ENCODE measurements around the gene EXD3. TPM values are rescaled to one million over a fixed set of nuclear protein-coding genes. Genes with fewer than 3 reads are reported as not detected.

The EXD3 gene
- total RNA-seq, 4 donors from 2014 or later, result 8.3 to 22.3 (median 14.2) TPM

GRCh38 chr9:137369911-137370764 lies 52.8 kb downstream of the EXD3 start:
- Histone ChIP-seq H3K27ac (replicated peaks in 1 of 4) (no peak overlapping the region), H3K36me3 (peaks cover 0 to 69% (median 55%) of the 10 kb centered on the region in 4 donors), H3K9me3 (no peaks in the 10 kb centered on the region), H3K4me1 (peaks cover 10 to 21% (median 15%) of the 10 kb centered on the region in 4 donors), H3K27me3 (no peaks in the 10 kb centered on the region), H3K4me3 (no peak overlapping the region)
- no peak for DNase-seq (ENCODE audit: extremely low spot score)
- WGBS, result 79% methylated on average over 12 of the region's 20 CpGs
- intact Hi-C loops (cut with DNase I), result no loop called here
- TF ChIP-seq POLR2AphosphoS5 (IDR thresholded peaks at IDR 0.05) (no peak), CTCF (IDR thresholded peaks at IDR 0.05) (no peak), POLR2A (IDR thresholded peaks at IDR 0.05; ENCODE audit: low read depth) (no peak), EP300 (IDR thresholded peaks at IDR 0.05) (no peak)

GRCh38 chr9:137369061-137369787 lies 53.7 kb downstream of the EXD3 start:
- no peaks in the 10 kb centered on the region for H3K9me3 ChIP-seq
- 82% methylated on average over 27 of the region's 36 CpGs for WGBS
- intact Hi-C loops (cut with DNase I), result no loop called here
- peaks cover 0 to 67% (median 51%) of the 10 kb centered on the region in 4 donors for H3K36me3 ChIP-seq
- H3K4me1 ChIP-seq, result peaks cover 10 to 21% (median 15%) of the 10 kb centered on the region in 4 donors
- TF ChIP-seq CTCF (IDR thresholded peaks at IDR 0.05), result no peak
- TF ChIP-seq POLR2A (IDR thresholded peaks at IDR 0.05; ENCODE audit: low read depth), result no peak
- TF ChIP-seq POLR2AphosphoS5 (IDR thresholded peaks at IDR 0.05), result no peak
- no peak for TF ChIP-seq EP300 (IDR thresholded peaks at IDR 0.05)
- H3K27me3 ChIP-seq, result no peaks in the 10 kb centered on the region
- H3K4me3 ChIP-seq, result no peak overlapping the region
- H3K27ac ChIP-seq (replicated peaks in 1 of 4), result peak overlapping the region in 1 of 4 donors; percentile 42
- no peak for DNase-seq (ENCODE audit: extremely low spot score)

- Histone ChIP-seq H3K4me3 (no peak overlapping the region), H3K27ac (replicated peaks in 1 of 4) (peak overlapping the region in 2 of 4 donors; percentile 34 to 42), H3K36me3 (peaks cover 0 to 60% (median 44%) of the 10 kb centered on the region in 4 donors), H3K27me3 (no peaks in the 10 kb centered on the region), H3K4me1 (peaks cover 10 to 21% (median 15%) of the 10 kb centered on the region in 4 donors), H3K9me3 (peaks cover 0 to 6% (median 0%) of the 10 kb centered on the region in 4 donors)
- TF ChIP-seq CTCF (IDR thresholded peaks at IDR 0.05) (no peak), POLR2A (IDR thresholded peaks at IDR 0.05; ENCODE audit: low read depth) (no peak), POLR2AphosphoS5 (IDR thresholded peaks at IDR 0.05) (no peak), EP300 (IDR thresholded peaks at IDR 0.05) (no peak)
- intact Hi-C loops (cut with DNase I), result no loop called here
- DNase-seq (ENCODE audit: extremely low spot score), result no peak
- WGBS, result 32% methylated on average over 5 of the region's 51 CpGs
Measured at GRCh38 chr9:137368431-137369035, 54.4 kb downstream of the EXD3 start.

GRCh38 chr9:137367506-137368430 lies 55.2 kb downstream of the EXD3 start:
- Histone ChIP-seq H3K36me3 (peaks cover 0 to 52% (median 36%) of the 10 kb centered on the region in 4 donors), H3K27ac (replicated peaks in 1 of 4) (no peak overlapping the region), H3K4me1 (peaks cover 10 to 21% (median 15%) of the 10 kb centered on the region in 4 donors), H3K4me3 (no peak overlapping the region), H3K9me3 (peaks cover 0 to 10% (median 0%) of the 10 kb centered on the region in 4 donors), H3K27me3 (no peaks in the 10 kb centered on the region)
- 85% methylated on average over 18 of the region's 38 CpGs for WGBS
- intact Hi-C loops (cut with DNase I), result no loop called here
- DNase-seq (ENCODE audit: extremely low spot score), result no peak
- TF ChIP-seq POLR2A (IDR thresholded peaks at IDR 0.05; ENCODE audit: low read depth), result no peak
- TF ChIP-seq POLR2AphosphoS5 (IDR thresholded peaks at IDR 0.05), result no peak
- TF ChIP-seq CTCF (IDR thresholded peaks at IDR 0.05), result no peak
- TF ChIP-seq EP300 (IDR thresholded peaks at IDR 0.05), result no peak

Data from esophagus muscularis mucosa (tissue), 4 donors.